GM21390 (cell line): Measurements from ENCODE around the gene REPS2.

ENCODE experiments used
- ATAC-seq: cut with Tn5 transposase; IDR thresholded peaks from one replicate; pipeline ENCODE4 v1.9.1; 2021; ENCODE audit not compliant: unreplicated experiment

REPS2 gene

DNA sequence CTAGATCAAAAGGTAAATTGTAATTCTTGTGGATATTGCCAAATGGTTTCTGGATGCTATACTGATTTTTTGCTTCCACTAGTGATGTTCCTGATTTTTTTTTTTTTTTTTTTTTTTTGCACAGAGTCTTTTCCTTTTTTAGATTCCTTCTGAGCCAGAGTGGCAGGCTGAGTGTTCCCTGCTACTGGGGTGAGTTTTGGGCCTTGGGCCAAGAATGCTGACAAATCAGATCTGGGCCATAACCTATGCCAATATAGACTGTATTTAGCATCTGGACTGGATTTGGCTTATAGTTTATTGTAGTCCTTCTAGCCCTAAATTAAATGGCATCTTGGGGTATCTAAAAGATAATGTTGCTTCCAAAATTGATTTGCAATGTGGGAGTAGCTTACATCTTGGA lies 52.8 kb downstream of the REPS2 start:
- ATAC-seq: no peak

GRCh38 chrX:17000751-17001150 lies 54.3 kb downstream of the REPS2 start:
- no peak for ATAC-seq

DNA sequence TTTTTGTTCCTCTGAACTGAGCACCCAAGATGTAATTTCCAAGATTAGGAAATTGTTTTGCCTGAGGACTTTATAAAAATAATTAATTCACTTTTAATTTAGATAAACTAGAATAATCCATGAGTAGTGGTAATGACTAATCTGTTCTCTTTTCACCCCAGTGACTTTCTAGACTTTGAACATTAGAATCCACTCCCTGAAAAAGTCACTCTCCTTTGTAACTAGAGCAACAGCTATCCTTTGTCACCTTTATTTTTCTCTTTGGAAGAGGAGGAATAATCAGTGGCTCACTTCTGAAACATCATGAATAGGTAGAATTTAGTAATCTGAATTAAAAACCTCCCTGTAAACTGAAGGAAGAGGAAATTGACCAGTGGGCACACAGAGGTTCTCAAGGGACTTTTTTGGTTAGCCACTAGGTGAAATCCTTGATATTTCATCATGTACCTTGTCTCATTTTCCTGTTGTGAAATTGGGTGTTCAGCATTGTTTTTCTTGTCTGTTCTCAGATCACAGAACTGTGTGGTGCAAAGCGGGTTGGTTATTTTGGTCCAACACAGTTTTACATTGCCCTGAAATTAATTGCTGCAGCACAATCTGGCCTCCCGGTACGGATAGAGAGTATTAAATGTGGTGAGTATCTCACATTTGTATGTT lies 59.4 kb downstream of the REPS2 start:
- no peak for ATAC-seq

DNA sequence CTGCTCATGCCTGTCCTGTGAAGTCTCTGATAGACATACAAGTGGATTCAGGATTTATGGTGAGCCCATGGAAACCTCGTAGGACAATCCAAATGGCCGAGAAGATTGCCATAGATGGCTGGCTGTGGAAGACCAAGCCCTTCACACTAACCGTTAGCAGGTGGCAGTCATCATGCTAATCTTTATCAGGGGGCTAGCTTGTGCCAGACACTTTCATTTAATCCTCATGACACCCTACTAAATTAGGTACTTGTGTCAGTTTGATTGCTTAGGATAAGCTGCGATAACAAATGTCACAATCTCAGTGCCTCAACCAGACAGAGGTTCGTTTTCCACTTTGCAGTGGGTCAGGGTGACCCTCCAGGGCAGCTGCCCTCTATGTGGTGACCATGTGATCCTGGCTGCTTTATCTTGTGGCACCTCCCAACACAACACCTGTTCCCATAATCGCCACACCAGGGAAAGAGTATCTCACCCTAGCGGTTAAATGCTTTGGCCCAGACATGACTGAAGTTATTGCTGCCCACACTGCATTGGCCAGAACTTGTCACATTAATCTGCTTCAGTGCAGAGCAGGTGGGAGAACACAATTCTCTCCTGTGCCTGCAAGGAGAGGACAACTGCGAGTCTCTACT lies 60.8 kb downstream of the REPS2 start:
- no peak for ATAC-seq

- no peak for ATAC-seq
Observed at GRCh38 chrX:17009856-17010625, 63.6 kb downstream of the REPS2 start.

- no peak for ATAC-seq
Observed at GRCh38 chrX:17012465-17012864, 66.0 kb downstream of the REPS2 start.

DNA sequence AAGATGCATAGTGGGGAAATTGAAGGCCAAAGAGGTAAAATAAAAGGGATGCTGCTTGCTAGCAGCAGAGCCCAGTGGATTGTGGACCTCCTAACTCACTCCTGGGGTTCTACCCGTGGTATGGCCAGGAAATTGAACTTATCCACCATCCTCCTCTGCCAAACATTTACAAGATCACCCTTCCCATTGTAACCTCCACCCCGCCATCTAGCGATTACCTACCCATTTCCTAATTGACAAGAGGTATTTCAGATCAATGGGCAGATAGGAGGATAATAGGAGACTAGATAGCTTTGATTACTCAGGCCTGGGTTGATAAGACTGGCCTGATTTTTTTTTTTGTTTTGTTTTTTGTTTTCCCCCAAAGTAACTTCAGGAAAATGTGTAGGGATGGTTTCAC lies 67.8 kb downstream of the REPS2 start:
- ATAC-seq: no peak

GRCh38 chrX:17017134-17017533 lies 70.7 kb downstream of the REPS2 start:
- no peak for ATAC-seq

GRCh38 chrX:17020356-17020755 lies 73.9 kb downstream of the REPS2 start:
- no peak for ATAC-seq

- ATAC-seq: no peak
Observed at GRCh38 chrX:17020851-17021821, 74.7 kb downstream of the REPS2 start.

DNA sequence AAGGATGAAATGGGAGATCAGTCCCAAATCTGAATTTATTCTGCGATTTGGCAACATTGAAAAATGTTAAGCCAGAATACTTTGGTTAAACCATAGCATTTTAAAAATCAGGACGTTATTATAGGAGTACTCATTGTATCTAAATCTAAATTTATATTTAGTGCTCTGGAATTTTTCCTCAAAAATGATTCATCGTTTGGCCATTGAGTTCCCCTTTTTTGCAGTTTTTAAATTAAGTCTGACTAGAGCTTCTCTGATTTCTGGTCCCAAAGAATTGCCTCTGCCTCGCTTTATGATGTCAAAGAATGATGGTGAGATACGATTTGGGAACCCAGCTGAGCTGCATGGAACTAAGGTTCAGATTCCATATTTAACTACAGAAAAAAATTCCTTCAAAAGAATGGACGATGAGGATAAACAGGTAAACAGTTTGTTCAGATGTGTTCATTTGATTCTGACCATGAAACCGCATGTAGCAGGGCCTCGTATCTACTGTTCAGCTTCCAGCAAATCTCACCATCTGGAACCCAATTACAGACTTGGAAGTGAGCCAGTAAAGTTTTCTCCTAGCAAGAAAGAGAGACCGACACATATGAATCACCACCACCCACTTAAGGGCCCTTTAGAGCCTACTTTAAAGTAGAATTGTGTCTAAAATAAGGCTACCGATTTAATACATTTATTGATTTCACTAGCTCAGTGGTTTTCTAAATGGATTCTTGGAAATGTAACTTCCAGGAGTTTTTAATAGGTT lies 75.6 kb downstream of the REPS2 start:
- ATAC-seq: no peak

GRCh38 chrX:17023661-17024060 lies 77.2 kb downstream of the REPS2 start:
- ATAC-seq: no peak

DNA sequence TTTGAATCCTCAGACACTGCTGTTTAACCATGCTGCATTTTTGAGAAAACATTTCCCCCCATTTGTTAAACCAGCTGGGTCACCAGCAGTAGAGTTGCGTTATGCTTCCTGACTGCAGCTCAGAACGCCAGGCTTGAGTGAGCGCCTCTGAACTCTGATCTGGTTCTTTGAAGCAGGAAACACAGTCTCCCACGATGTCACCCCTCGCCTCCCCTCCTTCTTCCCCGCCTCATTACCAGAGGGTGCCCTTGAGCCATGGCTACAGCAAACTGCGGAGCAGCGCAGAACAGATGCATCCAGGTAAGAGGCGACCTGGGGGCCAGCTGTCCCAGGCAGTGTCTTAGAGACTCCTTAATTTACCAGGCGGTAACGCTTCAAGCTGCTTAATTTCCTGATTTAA lies 78.4 kb downstream of the REPS2 start:
- no peak for ATAC-seq

- ATAC-seq: no peak
Observed at GRCh38 chrX:17025621-17026302, 79.3 kb downstream of the REPS2 start.

- no peak for ATAC-seq
Observed at GRCh38 chrX:17027931-17028330, 81.5 kb downstream of the REPS2 start.

DNA sequence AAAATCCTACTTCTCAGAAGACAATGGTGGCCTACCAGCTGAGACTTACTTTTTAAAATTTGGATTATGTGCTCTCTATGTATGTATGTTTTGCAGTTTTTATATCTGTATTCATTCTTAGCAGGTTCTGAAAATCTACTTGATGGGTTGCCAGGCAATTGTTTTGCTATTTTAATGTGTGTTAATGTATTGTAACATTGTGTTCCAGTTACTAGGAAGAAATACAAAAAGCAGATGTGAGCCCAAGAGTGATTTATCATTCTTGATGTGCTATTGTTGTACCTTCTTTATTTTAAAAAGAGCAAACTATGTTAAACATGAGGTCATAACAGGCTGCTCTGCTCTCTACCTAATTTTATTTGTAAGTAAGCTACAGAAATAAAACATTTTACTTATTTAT lies 81.9 kb downstream of the REPS2 start:
- no peak for ATAC-seq

DNA sequence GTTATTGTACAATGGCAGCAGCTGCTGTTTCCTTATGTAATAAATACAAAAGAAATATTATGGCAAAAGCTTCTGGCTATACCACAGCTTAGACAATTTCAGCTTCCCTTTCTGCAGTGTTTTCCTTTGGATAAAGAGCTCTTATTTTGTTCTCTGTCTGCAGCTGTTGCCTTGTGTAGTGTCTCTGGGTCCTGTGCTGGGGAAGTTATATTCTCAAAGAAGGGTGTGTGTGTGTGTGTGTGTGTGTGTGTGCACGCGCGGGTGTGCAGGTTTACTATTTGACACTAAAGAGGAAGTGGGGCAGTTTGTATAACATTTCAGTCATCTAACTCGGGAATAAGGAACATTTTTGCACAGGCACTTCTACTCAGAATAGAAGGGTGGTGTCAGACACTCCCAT lies 83.6 kb downstream of the REPS2 start:
- ATAC-seq: no peak

DNA sequence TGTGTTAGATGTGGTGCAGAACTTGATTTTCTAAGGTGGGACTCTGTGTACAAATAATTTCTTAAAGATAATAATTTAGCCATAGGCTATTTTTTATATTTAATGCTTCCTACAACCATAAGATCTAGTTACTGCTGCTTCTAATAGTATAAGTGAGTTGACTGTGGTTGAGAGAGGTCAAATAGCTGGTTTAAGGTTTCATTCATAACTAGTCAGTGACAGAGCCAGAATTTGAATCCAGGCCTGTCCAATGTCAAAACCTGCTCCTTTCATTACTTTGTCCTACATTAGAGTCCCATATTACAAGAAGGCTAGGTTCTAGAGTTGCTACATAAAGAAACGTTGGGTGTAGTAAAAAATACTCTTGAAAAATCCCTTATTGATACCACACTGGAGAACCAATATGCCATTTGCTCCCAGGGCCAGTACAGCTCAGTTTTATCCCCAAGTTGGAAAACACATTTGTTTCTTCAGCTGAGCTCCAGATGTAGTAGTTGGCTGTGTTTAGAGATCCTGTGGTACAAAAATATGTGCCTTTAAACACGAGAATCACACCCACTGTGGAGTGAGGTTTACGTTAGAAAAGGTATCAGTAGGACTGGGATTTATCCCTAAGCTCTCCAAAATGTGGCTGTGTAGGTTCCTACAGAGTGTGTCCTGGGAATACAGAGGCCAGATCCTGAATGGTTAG lies 84.3 kb downstream of the REPS2 start:
- no peak for ATAC-seq

DNA sequence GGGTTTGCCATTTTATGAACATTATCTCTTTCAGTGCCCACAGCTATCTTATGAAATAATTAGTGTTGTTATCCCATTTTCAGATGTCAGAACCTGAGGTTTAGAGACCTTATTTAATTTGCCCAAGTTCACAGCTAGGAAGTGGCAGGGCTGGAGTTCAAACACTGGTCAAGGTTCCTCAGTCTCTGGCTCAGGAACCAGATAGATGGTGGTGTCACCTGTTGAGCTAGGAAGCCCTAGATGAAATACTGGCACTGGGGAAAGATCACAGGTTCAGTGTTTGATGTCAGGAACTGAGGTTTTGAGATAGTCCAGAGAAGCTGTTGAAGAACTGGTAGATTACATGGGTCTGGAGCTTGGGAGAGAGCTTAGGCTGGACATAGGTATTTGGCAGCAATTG lies 85.4 kb downstream of the REPS2 start:
- ATAC-seq: no peak
